PC-3 (cell line): ENCODE data around the gene RSAD1.

Experiments
- EZH2phosphoT487 ChIP-seq: fragments of 300-600 bp; sonication (generic); IDR thresholded peaks from 2 replicates; pipeline ENCODE4 v1.6.1; 2018; ENCODE audit warnings: mild to moderate bottlenecking, antibody characterized with exemption, low read length, borderline replicate concordance
- TF ChIP-seq, protein P1 (sequence below): fragments of 300-600 bp; sonication (generic); conservative IDR thresholded peaks from 2 replicates; pipeline ENCODE4 v1.5.1; 2017; ENCODE audit warnings: antibody characterized with exemption, low read depth, mild to moderate bottlenecking, low read length

- TF ChIP-seq, protein P1, sequence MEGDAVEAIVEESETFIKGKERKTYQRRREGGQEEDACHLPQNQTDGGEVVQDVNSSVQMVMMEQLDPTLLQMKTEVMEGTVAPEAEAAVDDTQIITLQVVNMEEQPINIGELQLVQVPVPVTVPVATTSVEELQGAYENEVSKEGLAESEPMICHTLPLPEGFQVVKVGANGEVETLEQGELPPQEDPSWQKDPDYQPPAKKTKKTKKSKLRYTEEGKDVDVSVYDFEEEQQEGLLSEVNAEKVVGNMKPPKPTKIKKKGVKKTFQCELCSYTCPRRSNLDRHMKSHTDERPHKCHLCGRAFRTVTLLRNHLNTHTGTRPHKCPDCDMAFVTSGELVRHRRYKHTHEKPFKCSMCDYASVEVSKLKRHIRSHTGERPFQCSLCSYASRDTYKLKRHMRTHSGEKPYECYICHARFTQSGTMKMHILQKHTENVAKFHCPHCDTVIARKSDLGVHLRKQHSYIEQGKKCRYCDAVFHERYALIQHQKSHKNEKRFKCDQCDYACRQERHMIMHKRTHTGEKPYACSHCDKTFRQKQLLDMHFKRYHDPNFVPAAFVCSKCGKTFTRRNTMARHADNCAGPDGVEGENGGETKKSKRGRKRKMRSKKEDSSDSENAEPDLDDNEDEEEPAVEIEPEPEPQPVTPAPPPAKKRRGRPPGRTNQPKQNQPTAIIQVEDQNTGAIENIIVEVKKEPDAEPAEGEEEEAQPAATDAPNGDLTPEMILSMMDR, result no peak
- TF ChIP-seq EZH2phosphoT487, result no peak
Observed at GRCh38 chr17:50443505-50443974, 35.1 kb upstream of the RSAD1 start.
